ENCODE results near the gene POLR1B.
A peak's percentile ranks its signal among the peaks of the same experiment; 100 is the strongest.
"Not testable (repeated sequence)": the region's sequence is repeated elsewhere in the genome, so short reads cannot be mapped to it uniquely, and the experiment has no call there.

Gene POLR1B

GRCh38 chr2:112542123-112542983 is at the start of gene POLR1B:
Gene POLR1B (plus strand): TSS chr2:112542465. CDS start chr2:112542495, 30 bp downstream.
- peak; percentile 40 to 51 for DNase-seq

- DNase-seq: no peak
These were observed 49.2 kb upstream of the POLR1B start for GRCh38 chr2:112493048-112493447.

GRCh38 chr2:112493858-112494648 is 48.2 kb upstream of the POLR1B start:
- no peak for DNase-seq

- no peak for DNase-seq
These were observed 47.4 kb upstream of the POLR1B start for GRCh38 chr2:112494828-112495227.

- DNase-seq: not testable (repeated sequence)
These were observed 46.4 kb upstream of the POLR1B start for GRCh38 chr2:112495878-112496277.

- not testable (repeated sequence) for DNase-seq
These were observed 41.3 kb upstream of the POLR1B start for GRCh38 chr2:112500850-112501484.

GRCh38 chr2:112509239-112509998 is 32.8 kb upstream of the POLR1B start:
- not testable (repeated sequence) for DNase-seq

- no peak for DNase-seq
These were observed 25.5 kb upstream of the POLR1B start for GRCh38 chr2:112516801-112517200.

GRCh38 chr2:112518807-112519206 is 23.5 kb upstream of the POLR1B start:
- DNase-seq: no peak

GRCh38 chr2:112519506-112519905 is 22.8 kb upstream of the POLR1B start:
- no peak for DNase-seq

GRCh38 chr2:112520234-112520783 is 22.0 kb upstream of the POLR1B start:
- no peak for DNase-seq

- no peak for DNase-seq
These were observed 18.9 kb upstream of the POLR1B start for GRCh38 chr2:112523291-112523777.

- DNase-seq: not testable (repeated sequence)
These were observed 18.0 kb upstream of the POLR1B start for GRCh38 chr2:112524276-112524675.

- no peak for DNase-seq
These were observed 13.7 kb upstream of the POLR1B start for GRCh38 chr2:112528541-112528940.

- DNase-seq: no peak
These were observed 12.5 kb upstream of the POLR1B start for GRCh38 chr2:112529757-112530156.

- no peak for DNase-seq
These were observed 11.5 kb upstream of the POLR1B start for GRCh38 chr2:112530728-112531127.

- DNase-seq: no peak
These were observed 7.4 kb upstream of the POLR1B start for GRCh38 chr2:112534826-112535225.

GRCh38 chr2:112536665-112537064 is 5.6 kb upstream of the POLR1B start:
- DNase-seq: not testable (repeated sequence)

- no peak for DNase-seq
These were observed 3.0 kb upstream of the POLR1B start for GRCh38 chr2:112539306-112539705.

- no peak for DNase-seq
These were observed 1.4 kb upstream of the POLR1B start for GRCh38 chr2:112540906-112541305.

GRCh38 chr2:112541315-112542122 is 746 bp upstream of the POLR1B start:
- peak in 1 of 2 experiments; percentile 51 for DNase-seq

Measured in NCI-H187 (cell line).